ENCODE results near the gene ELMO1.

ELMO1 gene

GRCh38 chr7:36819639-36820038, 629.0 kb downstream of the ELMO1 start:
- H3K4me2 ChIP-seq (ENCODE audit: insufficient read depth, low read length) = no peak overlapping the region
- no peaks in the 10 kb centered on the region for H3K36me3 ChIP-seq (ENCODE audit: insufficient read depth, low read length)
- no peaks in the 10 kb centered on the region for H4K20me1 ChIP-seq (ENCODE audit: insufficient read depth, low read length)
- H3K4me3 ChIP-seq (ENCODE audit: low read depth in 1 of 2, low read length in 2 of 2) = no peak overlapping the region
- no peak overlapping the region for H3K9ac ChIP-seq (ENCODE audit: low read depth, low read length)
- no peaks in the 10 kb centered on the region for H3K9me3 ChIP-seq (ENCODE audit: insufficient read depth, low read length, severe bottlenecking)
- H3K4me1 ChIP-seq (ENCODE audit: insufficient read depth, low read length) = no peaks in the 10 kb centered on the region
- H3K27me3 ChIP-seq (ENCODE audit: insufficient read depth, low read length, poor library complexity) = no peaks in the 10 kb centered on the region
- TF ChIP-seq CTCF (IDR thresholded peaks at IDR 0.05; ENCODE audit: borderline replicate concordance, extremely low read depth, low read length, poor library complexity, severe bottlenecking) (no peak), EZH2 (IDR thresholded peaks at IDR 0.05; ENCODE audit: borderline replicate concordance, low read depth, low read length, severe bottlenecking) (no peak)
- H3K79me2 ChIP-seq (ENCODE audit: insufficient read depth, low read length) = no peaks in the 10 kb centered on the region
- ATAC-seq (ENCODE audit: insufficient read depth, low read depth) (no peak), DNase-seq (no peak)
- H3K27ac ChIP-seq (ENCODE audit: low read length) = no peak overlapping the region
- no peak overlapping the region for H2AFZ ChIP-seq (ENCODE audit: low read depth, low read length)

GRCh38 chr7:36814311-36814710, 634.4 kb downstream of the ELMO1 start:
- Histone ChIP-seq H3K9ac (ENCODE audit: low read depth, low read length) (no peak overlapping the region), H2AFZ (ENCODE audit: low read depth, low read length) (no peak overlapping the region), H4K20me1 (ENCODE audit: insufficient read depth, low read length) (no peaks in the 10 kb centered on the region), H3K36me3 (ENCODE audit: insufficient read depth, low read length) (no peaks in the 10 kb centered on the region), H3K4me3 (ENCODE audit: low read depth in 1 of 2, low read length in 2 of 2) (no peak overlapping the region), H3K27me3 (ENCODE audit: insufficient read depth, low read length, poor library complexity) (no peaks in the 10 kb centered on the region), H3K27ac (ENCODE audit: low read length) (no peak overlapping the region), H3K9me3 (ENCODE audit: insufficient read depth, low read length, severe bottlenecking) (no peaks in the 10 kb centered on the region), H3K79me2 (ENCODE audit: insufficient read depth, low read length) (no peaks in the 10 kb centered on the region), H3K4me2 (ENCODE audit: insufficient read depth, low read length) (no peak overlapping the region), H3K4me1 (ENCODE audit: insufficient read depth, low read length) (no peaks in the 10 kb centered on the region; the same call in 1 of the 2 replicates)
- DNase-seq (no peak), ATAC-seq (ENCODE audit: insufficient read depth, low read depth) (no peak)
- no peak for TF ChIP-seq CTCF (IDR thresholded peaks at IDR 0.05; ENCODE audit: borderline replicate concordance, extremely low read depth, low read length, poor library complexity, severe bottlenecking)
- no peak for TF ChIP-seq EZH2 (IDR thresholded peaks at IDR 0.05; ENCODE audit: borderline replicate concordance, low read depth, low read length, severe bottlenecking)

GRCh38 chr7:36811807-36812206, 636.9 kb downstream of the ELMO1 start:
- no peaks in the 10 kb centered on the region for H3K79me2 ChIP-seq (ENCODE audit: insufficient read depth, low read length)
- no peaks in the 10 kb centered on the region for H3K36me3 ChIP-seq (ENCODE audit: insufficient read depth, low read length)
- ATAC-seq (ENCODE audit: insufficient read depth, low read depth) (no peak), DNase-seq (no peak)
- no peak overlapping the region for H3K4me2 ChIP-seq (ENCODE audit: insufficient read depth, low read length)
- H3K27me3 ChIP-seq (ENCODE audit: insufficient read depth, low read length, poor library complexity) = no peaks in the 10 kb centered on the region
- H2AFZ ChIP-seq (ENCODE audit: low read depth, low read length) = no peak overlapping the region
- no peaks in the 10 kb centered on the region for H4K20me1 ChIP-seq (ENCODE audit: insufficient read depth, low read length)
- H3K27ac ChIP-seq (ENCODE audit: low read length) = no peak overlapping the region
- TF ChIP-seq EZH2 (IDR thresholded peaks at IDR 0.05; ENCODE audit: borderline replicate concordance, low read depth, low read length, severe bottlenecking) (no peak), CTCF (IDR thresholded peaks at IDR 0.05; ENCODE audit: borderline replicate concordance, extremely low read depth, low read length, poor library complexity, severe bottlenecking) (no peak)
- no peak overlapping the region for H3K9ac ChIP-seq (ENCODE audit: low read depth, low read length)
- H3K4me3 ChIP-seq (ENCODE audit: low read depth in 1 of 2, low read length in 2 of 2) = no peak overlapping the region
- H3K9me3 ChIP-seq (ENCODE audit: insufficient read depth, low read length, severe bottlenecking) = no peaks in the 10 kb centered on the region
- no peaks in the 10 kb centered on the region; the same call in 1 of the 2 replicates for H3K4me1 ChIP-seq (ENCODE audit: insufficient read depth, low read length)

GRCh38 chr7:36810489-36810888, 638.2 kb downstream of the ELMO1 start:
- no peak for TF ChIP-seq EZH2 (IDR thresholded peaks at IDR 0.05; ENCODE audit: borderline replicate concordance, low read depth, low read length, severe bottlenecking)
- no peak for TF ChIP-seq CTCF (IDR thresholded peaks at IDR 0.05; ENCODE audit: borderline replicate concordance, extremely low read depth, low read length, poor library complexity, severe bottlenecking)
- Histone ChIP-seq H3K4me3 (ENCODE audit: low read depth in 1 of 2, low read length in 2 of 2) (no peak overlapping the region), H3K4me2 (ENCODE audit: insufficient read depth, low read length) (no peak overlapping the region), H3K36me3 (ENCODE audit: insufficient read depth, low read length) (no peaks in the 10 kb centered on the region), H3K9me3 (ENCODE audit: insufficient read depth, low read length, severe bottlenecking) (no peaks in the 10 kb centered on the region), H4K20me1 (ENCODE audit: insufficient read depth, low read length) (no peaks in the 10 kb centered on the region), H3K4me1 (ENCODE audit: insufficient read depth, low read length) (no peaks in the 10 kb centered on the region; the same call in 1 of the 2 replicates), H3K79me2 (ENCODE audit: insufficient read depth, low read length) (no peaks in the 10 kb centered on the region), H3K9ac (ENCODE audit: low read depth, low read length) (no peak overlapping the region), H2AFZ (ENCODE audit: low read depth, low read length) (no peak overlapping the region), H3K27ac (ENCODE audit: low read length) (no peak overlapping the region), H3K27me3 (ENCODE audit: insufficient read depth, low read length, poor library complexity) (no peaks in the 10 kb centered on the region)
- ATAC-seq (ENCODE audit: insufficient read depth, low read depth) = no peak
- DNase-seq = no peak

All from DND-41 (cell line).